ENCODE data around the gene FGF22. TPM values are rescaled to one million over a fixed set of nuclear protein-coding genes. Genes with fewer than 3 reads are reported as not detected.
A peak's percentile ranks its signal among the peaks of the same experiment; 100 is the strongest.

Gene FGF22
- total and polyA plus RNA-seq, 2 donors (not counting 1 experiment from before 2014, with no cell fraction given) = 0.34 to 2.9 TPM

GRCh38 chr19:662962-663681 is 23.4 kb downstream of the FGF22 start, which contains the start of gene RNF126:
Gene RNF126, minus strand, starts transcription at chr19:663214. Its CDS starts 93 bp downstream, at chr19:663121.
- H3K36me3 ChIP-seq (replicated peaks in 1 of 2; ENCODE audit: control extremely low read depth in 1 of 2, control insufficient read depth in 1 of 2, extremely low read depth in 1 of 2, insufficient read depth in 2 of 2, low read length in 1 of 2) = peaks cover 0 to 13% of the 10 kb centered on the region in 2 experiments
- H3K4me1 ChIP-seq (ENCODE audit: control insufficient read depth in 2 of 2, insufficient read depth in 2 of 2, low read length in 2 of 2) = peaks cover 31 to 60% of the 10 kb centered on the region in 2 donors
- peak within 1 kb of the TSS; percentile 65 to 94 (median 82) for H3K4me3 ChIP-seq (ENCODE audit: control extremely low read depth in 1 of 5, extremely low read depth in 1 of 5, insufficient read depth in 1 of 5, low read depth in 2 of 5, low read length in 4 of 5)
- peak within 1 kb of the TSS; percentile 96 for H3K4me2 ChIP-seq (replicated peaks; ENCODE audit: low read depth, low read length, poor library complexity, severe bottlenecking)
- peak within 1 kb of the TSS; percentile 87 to 97 for H3K27ac ChIP-seq (ENCODE audit: low read length in 2 of 2)
- H2AFZ ChIP-seq (ENCODE audit: insufficient read depth, low read depth, low read length, poor library complexity, severe bottlenecking) = peak within 1 kb of the TSS; percentile 90
- H3K4me3 Mint-ChIP-seq = peak within 1 kb of the TSS; percentile 96
- under 1% methylated on average over 97 of the region's 97 CpGs for WGBS (ENCODE audit: insufficient coverage)
- peaks cover 45% of the 10 kb centered on the region for H3K4me1 Mint-ChIP-seq
- peaks cover 46% of the 10 kb centered on the region for H4K20me1 ChIP-seq (ENCODE audit: control insufficient read depth, insufficient read depth, low read length, poor library complexity, severe bottlenecking)
- peak within 1 kb of the TSS; percentile 98 for H3K27ac Mint-ChIP-seq
- no peak for TF ChIP-seq EZH2 (IDR thresholded peaks at IDR 0.05; ENCODE audit: borderline replicate concordance, insufficient read depth, low read depth, low read length, poor library complexity, severe bottlenecking)
- TF ChIP-seq, protein P1, sequence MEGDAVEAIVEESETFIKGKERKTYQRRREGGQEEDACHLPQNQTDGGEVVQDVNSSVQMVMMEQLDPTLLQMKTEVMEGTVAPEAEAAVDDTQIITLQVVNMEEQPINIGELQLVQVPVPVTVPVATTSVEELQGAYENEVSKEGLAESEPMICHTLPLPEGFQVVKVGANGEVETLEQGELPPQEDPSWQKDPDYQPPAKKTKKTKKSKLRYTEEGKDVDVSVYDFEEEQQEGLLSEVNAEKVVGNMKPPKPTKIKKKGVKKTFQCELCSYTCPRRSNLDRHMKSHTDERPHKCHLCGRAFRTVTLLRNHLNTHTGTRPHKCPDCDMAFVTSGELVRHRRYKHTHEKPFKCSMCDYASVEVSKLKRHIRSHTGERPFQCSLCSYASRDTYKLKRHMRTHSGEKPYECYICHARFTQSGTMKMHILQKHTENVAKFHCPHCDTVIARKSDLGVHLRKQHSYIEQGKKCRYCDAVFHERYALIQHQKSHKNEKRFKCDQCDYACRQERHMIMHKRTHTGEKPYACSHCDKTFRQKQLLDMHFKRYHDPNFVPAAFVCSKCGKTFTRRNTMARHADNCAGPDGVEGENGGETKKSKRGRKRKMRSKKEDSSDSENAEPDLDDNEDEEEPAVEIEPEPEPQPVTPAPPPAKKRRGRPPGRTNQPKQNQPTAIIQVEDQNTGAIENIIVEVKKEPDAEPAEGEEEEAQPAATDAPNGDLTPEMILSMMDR (IDR thresholded peaks at IDR 0.05) = no peak
- H3K27me3 ChIP-seq (replicated peaks in 1 of 4; ENCODE audit: control extremely low read depth in 1 of 4, control insufficient read depth in 3 of 4, insufficient read depth in 4 of 4, low read length in 3 of 4) = no peaks in the 10 kb centered on the region
- POLR2A ChIA-PET = interaction anchor here (0.6 to 1.4 kb wide), 6 partner anchors 15 to 164 kb away, joined by 3 to 20 read pairs (median 4); partner anchors contain the start of gene AZU1
- CTCF ChIA-PET = interaction anchor here (0.7 to 1.9 kb wide), 4 partner anchors 18 to 96 kb away, joined by 3 to 17 read pairs (median 6); no protein-coding TSS in a partner anchor
- H3K9ac ChIP-seq (ENCODE audit: low read length) = peak within 1 kb of the TSS; percentile 79
- H3K9me3 ChIP-seq (ENCODE audit: control extremely low read depth in 1 of 3, control insufficient read depth in 2 of 3, insufficient read depth in 1 of 3, low read length in 2 of 3) = peaks cover 0 to 4% (median 0%) of the 10 kb centered on the region in 3 donors
- peak; percentile 94 for DNase-seq
- peak; percentile 71 for ATAC-seq (ENCODE audit: low read depth)
- no peaks in the 10 kb centered on the region for H3K9me3 Mint-ChIP-seq (ENCODE audit: insufficient read depth)
- intact Hi-C loops (cut with micrococcal nuclease) = loop anchor here (1.0 to 10.0 kb wide), 6 partner anchors 17 to 262 kb away; partner anchors contain the start of genes ARID3A, BSG, CDC34 and FGF22
- no peaks in the 10 kb centered on the region for H3K27me3 Mint-ChIP-seq
- peaks cover 55% of the 10 kb centered on the region for H3K79me2 ChIP-seq (ENCODE audit: control insufficient read depth, insufficient read depth, low read length)

Data from B cell (primary cell).